Activated CD8-positive, alpha-beta memory T cell treated with anti-CD3 and anti-CD28 coated beads, Interleukin-2, amount 50 U/mL, for 1 hour (primary cell): ENCODE data around the gene HTT-AS.

Experiments used
- DNase-seq: peaks from one replicate; pipeline ENCODE4 v3.0.0-alpha.2; 2020; ENCODE audit errors: extremely low read depth

Gene HTT-AS

DNA sequence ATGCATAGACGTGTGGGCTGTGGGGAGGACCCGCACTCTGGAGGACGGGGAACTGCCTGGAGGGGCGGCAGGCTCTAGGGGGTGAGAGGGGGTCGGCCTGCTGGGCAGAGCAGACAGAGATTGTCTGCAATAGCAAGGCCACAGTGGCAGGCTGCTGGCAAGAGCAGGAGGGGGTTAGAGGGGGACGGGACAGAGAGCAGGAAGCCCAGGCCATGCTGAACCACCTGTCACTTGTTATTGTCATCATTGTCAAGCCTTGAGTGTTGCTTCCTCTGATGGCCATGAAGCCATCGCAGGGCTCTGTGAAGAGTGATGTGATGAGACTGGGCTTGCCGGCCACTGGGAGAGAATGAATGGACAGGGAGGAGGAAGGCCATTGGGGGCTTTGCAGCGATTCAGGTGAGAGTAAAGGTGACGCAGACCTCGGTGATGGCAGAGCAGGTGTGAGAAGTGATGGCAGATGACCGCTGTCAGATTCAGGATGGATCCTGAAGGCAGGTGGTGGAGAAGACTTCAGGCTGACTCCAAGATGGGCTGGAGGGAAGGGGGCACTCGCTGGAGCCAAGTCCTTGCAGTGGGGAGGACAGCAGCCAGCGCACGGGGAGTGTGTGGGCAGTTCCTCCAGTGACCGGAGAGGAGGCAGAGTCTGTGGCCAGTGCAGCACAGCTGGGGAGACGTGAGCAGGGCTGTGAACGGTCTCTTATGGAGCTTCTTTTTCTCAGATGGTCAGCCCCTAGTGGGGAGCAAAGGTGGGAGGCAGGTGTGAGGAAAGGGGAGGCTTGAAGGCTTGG is 43.6 kb downstream of the HTT-AS start:
- DNase-seq = no peak

DNA sequence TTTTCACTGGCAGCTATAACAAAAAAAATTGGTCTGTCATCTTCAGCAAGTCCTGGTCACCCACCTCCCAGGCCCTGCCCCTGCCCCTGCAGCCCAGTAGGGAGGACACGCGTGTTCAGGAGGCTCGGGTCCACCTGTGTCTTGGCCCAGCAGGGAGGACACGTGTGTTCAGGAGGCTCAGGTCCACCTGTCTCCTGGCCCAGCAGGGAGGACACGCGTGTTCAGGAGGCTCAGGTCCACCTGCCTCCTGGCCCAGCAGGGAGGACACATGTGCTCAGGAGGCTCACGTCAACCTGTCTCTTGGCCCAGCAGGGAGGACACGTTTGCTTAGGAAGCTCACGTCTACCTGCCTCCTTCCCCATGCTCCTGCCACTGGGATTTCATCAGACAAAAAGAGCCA is 44.9 kb downstream of the HTT-AS start:
- no peak for DNase-seq

DNA sequence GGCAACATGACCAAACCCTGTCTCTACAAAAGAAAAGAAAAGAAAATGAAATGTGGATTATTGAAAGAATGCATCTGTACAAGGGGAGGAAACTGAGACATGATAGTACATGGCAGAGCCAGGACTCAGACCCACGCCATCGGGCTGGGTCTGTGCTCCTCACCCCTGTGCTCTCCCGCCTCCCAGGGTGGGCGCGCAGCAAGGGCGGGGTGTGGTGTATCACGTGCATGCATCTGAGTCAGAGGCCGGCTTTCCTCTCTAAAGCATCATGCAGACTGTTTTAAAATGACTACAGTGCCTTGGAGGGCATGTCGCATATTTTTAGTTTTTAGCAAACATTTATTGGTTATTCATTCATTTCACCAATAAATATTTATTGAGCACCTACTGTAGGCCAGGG is 47.8 kb downstream of the HTT-AS start:
- DNase-seq = no peak

- no peak for DNase-seq
These were observed 48.5 kb downstream of the HTT-AS start for GRCh38 chr4:3025881-3026280.

- DNase-seq = no peak
These were observed 51.7 kb downstream of the HTT-AS start for GRCh38 chr4:3022651-3023050.

GRCh38 chr4:3022112-3022511 is 52.2 kb downstream of the HTT-AS start:
- no peak for DNase-seq

DNA sequence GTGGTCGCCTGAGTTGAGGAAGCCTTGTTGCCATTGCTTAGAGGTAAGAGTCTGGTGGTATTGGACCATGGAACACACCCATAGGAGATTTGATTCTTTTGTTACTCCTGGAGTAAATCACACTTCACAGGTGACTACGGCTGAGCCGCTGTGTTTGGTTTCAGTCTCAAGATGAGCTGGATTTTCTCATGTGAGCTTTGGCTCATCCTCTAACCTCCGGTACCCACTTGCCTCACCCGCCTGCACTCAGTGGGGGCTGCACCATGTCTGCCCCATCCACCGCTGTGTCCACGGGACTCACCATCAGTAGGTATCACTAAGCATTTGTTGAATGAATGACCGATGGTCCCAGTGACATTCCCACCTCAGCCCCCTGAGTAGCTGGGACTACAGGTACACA is 52.7 kb downstream of the HTT-AS start:
- DNase-seq = no peak

- DNase-seq = no peak
These were observed 53.2 kb downstream of the HTT-AS start for GRCh38 chr4:3021127-3021526.

DNA sequence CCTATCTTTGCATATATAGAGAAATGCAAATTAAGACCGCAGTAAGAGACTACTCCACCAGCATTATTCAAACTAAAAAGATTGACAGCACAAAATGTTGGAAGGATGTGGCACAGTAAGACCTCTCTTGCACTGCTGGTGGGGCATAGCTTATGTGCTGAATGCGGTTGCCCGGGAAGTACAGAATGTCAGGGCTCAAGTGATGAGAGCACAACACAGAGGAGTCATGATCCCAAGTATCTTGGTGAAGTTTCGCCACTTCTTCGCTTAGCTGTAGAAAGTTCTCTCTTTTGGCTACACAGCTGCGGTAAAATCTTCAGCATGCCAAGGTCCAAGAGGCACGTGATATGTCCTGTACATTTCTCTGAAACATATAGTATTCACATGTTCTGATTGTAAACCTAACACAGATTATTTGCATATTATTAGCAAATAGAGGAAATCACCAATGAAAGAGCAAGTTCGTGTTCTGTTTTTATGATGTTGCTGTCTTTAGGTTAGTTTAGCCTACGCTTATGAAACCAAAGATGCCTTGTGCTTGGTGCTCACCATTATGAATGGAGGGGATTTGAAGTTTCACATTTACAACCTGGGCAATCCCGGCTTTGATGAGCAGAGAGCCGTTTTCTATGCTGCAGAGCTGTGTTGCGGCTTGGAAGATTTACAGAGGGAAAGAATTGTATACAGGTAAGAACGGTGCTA is 55.0 kb downstream of the HTT-AS start:
- DNase-seq = no peak

DNA sequence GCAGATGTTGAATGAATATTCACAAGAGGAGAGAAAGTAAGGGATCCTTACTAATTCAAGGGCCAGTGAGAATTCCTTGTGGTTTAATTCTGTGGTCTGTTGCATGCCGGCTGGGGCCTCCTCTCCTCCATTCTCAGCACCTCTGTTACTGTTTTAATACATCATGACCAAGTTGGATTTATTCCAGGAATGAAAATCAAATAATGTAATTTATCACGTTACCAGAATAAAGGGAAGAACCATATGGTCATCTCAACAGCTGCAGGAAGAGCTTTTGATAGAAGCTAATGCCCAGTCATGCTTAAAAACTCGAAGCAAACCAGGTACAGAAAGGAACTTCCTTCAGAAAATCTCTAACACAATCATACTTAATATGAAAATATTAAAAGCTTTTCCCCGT is 56.8 kb downstream of the HTT-AS start:
- DNase-seq = no peak

DNA sequence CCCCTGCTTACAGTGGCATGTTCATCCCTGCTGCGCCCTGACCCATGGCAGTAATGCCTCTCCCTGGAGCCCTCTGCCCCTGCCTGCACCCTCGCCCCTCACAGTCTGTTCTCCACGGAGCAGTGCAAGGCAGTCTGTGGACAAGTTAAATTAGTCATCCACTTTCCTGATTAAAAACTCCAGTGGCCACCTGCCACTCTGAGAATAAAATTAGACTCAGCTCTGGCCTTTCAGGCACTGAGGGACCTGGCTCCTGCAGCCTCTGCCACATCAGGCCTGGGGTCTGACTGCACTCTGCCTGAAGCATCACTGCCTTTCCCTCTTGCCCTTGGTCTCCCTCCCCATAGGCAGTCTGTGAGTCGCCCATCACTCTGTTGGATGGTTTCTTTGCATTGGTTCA is 57.4 kb downstream of the HTT-AS start:
- no peak for DNase-seq

GRCh38 chr4:3013839-3014350 is 60.4 kb downstream of the HTT-AS start:
- no peak for DNase-seq
